Activated T-helper 1 cell treated with Interleukin-2 at 50 U/mL for 16 hours (primary cell): ENCODE results near the gene COL4A1.

Experiments
- DNase-seq: peaks from one replicate; pipeline ENCODE4 v3.0.0-alpha.2; 2020; ENCODE audit warnings: low read depth

COL4A1 gene

GRCh38 chr13:110258876-110259631 lies 47.9 kb downstream of the COL4A1 start:
- no peak for DNase-seq

GRCh38 chr13:110257408-110257807 lies 49.5 kb downstream of the COL4A1 start:
- no peak for DNase-seq

GRCh38 chr13:110256126-110256905 lies 50.6 kb downstream of the COL4A1 start:
- DNase-seq: no peak

- no peak for DNase-seq
These were observed 52.0 kb downstream of the COL4A1 start for GRCh38 chr13:110254751-110255553.

- no peak for DNase-seq
These were observed 52.7 kb downstream of the COL4A1 start for GRCh38 chr13:110254151-110254679.

- DNase-seq: no peak
These were observed 55.7 kb downstream of the COL4A1 start for GRCh38 chr13:110251193-110251819.

- DNase-seq: no peak
These were observed 56.6 kb downstream of the COL4A1 start for GRCh38 chr13:110250258-110250891.

GRCh38 chr13:110249326-110249725 lies 57.6 kb downstream of the COL4A1 start:
- DNase-seq: no peak

GRCh38 chr13:110248449-110249143 lies 58.4 kb downstream of the COL4A1 start:
- DNase-seq: no peak

GRCh38 chr13:110246530-110246929 lies 60.4 kb downstream of the COL4A1 start:
- no peak for DNase-seq

GRCh38 chr13:110245416-110245899 lies 61.5 kb downstream of the COL4A1 start:
- DNase-seq: no peak

- no peak for DNase-seq
These were observed 62.0 kb downstream of the COL4A1 start for GRCh38 chr13:110244976-110245375.

GRCh38 chr13:110244071-110244830 lies 62.7 kb downstream of the COL4A1 start:
- no peak for DNase-seq

- no peak for DNase-seq
These were observed 64.3 kb downstream of the COL4A1 start for GRCh38 chr13:110242615-110243014.

- DNase-seq: no peak
These were observed 66.0 kb downstream of the COL4A1 start for GRCh38 chr13:110240943-110241342.

- no peak for DNase-seq
These were observed 66.6 kb downstream of the COL4A1 start for GRCh38 chr13:110240352-110240751.

GRCh38 chr13:110239280-110240125 lies 67.5 kb downstream of the COL4A1 start:
- DNase-seq: no peak

- no peak for DNase-seq
These were observed 68.2 kb downstream of the COL4A1 start for GRCh38 chr13:110238818-110239195.
